RCC 7860 (cell line): Measurements from ENCODE around the gene TAF9B.
"Not testable (repeated sequence)": the region's sequence is repeated elsewhere in the genome, so short reads cannot be mapped to it uniquely, and the experiment has no call there.

Experiments
- DNase-seq: peaks from one replicate; pipeline ENCODE4 v3.0.0-alpha.2; 2015; ENCODE audit warnings: low spot score
- FAIRE-seq: peaks from 2 replicates; lab custom pipeline; 2012; peaks lifted over from hg19 to GRCh38; lab: Jason Lieb, UNC

The TAF9B gene

GRCh38 chrX:78116766-78117165 lies 22.7 kb downstream of the TAF9B start:
- DNase-seq (no peak), FAIRE-seq (no peak)

- DNase-seq (no peak), FAIRE-seq (no peak)
Measured at GRCh38 chrX:78116365-78116764, 23.1 kb downstream of the TAF9B start.

GRCh38 chrX:78111140-78111931 lies 28.1 kb downstream of the TAF9B start:
- FAIRE-seq = no peak
- DNase-seq = no peak

DNA sequence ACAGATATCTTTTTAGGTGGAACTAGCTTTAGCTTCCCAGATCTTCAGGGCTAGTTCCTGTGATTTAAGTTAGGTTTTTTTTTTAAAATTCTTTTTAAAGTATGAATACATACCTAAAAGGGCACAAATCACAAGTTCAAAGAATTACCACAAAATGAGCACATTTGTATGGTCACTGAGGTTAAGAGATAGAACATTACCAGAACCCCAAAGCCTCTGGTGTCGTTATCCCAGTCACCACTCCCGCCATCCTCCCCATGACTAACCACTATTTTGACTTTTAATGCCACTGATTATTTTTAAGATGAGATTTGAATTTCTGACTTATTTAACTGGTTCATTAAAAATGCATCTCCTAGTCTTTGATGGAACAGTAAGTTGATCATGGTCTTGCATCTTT lies 30.0 kb downstream of the TAF9B start:
- FAIRE-seq (no peak), DNase-seq (no peak)

GRCh38 chrX:78106651-78106986 lies 32.8 kb downstream of the TAF9B start:
- FAIRE-seq (no peak), DNase-seq (no peak)

GRCh38 chrX:78105944-78106650 lies 33.4 kb downstream of the TAF9B start:
- no peak for FAIRE-seq
- no peak for DNase-seq

GRCh38 chrX:78104447-78105176 lies 34.8 kb downstream of the TAF9B start:
- DNase-seq (peak; percentile 26), FAIRE-seq (no peak)

DNA sequence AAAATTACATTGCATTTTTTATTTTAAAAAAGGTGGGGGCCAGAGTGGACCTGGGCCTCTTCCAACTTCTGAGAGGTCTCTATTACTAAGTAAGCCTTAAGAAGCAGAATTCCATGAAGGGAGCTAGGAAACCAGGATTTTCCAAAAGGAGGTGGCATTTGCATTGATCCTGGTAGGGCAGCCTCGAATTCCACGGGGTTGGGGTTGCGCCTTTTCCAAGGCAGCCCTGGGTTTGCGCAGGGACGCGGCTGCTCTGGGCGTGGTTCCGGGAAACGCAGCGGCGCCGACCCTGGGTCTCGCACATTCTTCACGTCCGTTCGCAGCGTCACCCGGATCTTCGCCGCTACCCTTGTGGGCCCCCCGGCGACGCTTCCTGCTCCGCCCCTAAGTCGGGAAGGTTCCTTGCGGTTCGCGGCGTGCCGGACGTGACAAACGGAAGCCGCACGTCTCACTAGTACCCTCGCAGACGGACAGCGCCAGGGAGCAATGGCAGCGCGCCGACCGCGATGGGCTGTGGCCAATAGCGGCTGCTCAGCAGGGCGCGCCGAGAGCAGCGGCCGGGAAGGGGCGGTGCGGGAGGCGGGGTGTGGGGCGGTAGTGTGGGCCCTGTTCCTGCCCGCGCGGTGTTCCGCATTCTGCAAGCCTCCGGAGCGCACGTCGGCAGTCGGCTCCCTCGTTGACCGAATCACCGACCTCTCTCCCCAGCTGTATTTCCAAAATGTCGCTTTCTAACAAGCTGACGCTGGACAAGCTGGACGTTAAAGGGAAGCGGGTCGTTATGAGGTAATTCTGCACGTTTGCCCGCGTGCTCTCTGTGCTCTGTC lies 35.6 kb downstream of the TAF9B start, which contains the start of gene PGK1:
Gene PGK1, plus strand, starts transcription at position 626 of the 824 bp plus-strand sequence. Its CDS starts 93 bp downstream, at position 719.
- DNase-seq = peak; percentile 89
- FAIRE-seq = peak; percentile 72

GRCh38 chrX:78103001-78103622 lies 36.3 kb downstream of the TAF9B start:
- DNase-seq (no peak), FAIRE-seq (no peak)

GRCh38 chrX:78102091-78102490 lies 37.4 kb downstream of the TAF9B start:
- FAIRE-seq (no peak), DNase-seq (no peak)

GRCh38 chrX:78098108-78098507 lies 41.3 kb downstream of the TAF9B start:
- no peak for FAIRE-seq
- DNase-seq = no peak

DNA sequence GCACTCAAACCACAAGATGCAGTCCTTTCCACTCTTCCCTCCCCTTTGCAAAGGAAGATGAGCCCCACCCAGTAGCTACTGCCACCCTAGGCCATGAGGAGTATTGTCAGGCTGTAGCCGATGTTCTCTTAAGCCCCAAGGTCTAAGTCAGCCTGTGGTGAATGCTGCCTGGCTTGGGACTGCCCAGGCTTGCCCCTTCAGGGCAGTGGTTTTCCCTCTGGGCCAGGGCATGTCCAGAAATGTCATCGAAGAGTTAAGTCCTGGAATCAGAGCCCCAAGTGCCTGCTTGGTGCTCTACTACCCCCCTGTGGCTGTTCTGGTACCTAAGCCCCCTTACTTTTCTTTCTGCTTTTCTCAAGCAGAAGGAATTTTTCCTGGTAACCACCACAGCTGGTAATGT lies 47.2 kb downstream of the TAF9B start:
- DNase-seq = peak; percentile 9
- no peak for FAIRE-seq

DNA sequence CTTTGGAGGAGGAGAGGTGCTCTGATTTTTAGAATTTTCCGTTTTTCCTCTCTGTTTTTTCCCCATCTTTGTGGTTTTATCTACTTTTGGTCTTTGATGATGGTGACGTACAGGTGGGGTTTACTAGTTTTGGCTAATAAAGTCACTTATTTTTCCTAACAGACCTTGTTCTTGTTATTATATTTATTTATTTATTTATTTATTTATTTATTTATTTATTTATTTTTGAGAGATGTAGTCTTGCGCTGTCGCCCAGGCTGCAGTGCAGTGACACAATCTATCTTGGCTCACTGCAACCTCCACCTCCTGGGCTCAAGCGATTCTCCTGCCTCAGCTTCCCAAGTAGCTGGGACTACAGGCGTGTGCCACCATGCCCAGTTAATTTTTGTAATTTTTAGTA lies 58.0 kb downstream of the TAF9B start:
- FAIRE-seq, DNase-seq: not testable (repeated sequence)
